ENCODE measurements around the gene TTLL11.

- TF ChIP-seq CTCF (conservative IDR thresholded peaks at IDR 0.05; ENCODE audit: low read length): no peak
- no peak for TF ChIP-seq EZH2phosphoT487 (IDR thresholded peaks at IDR 0.05; ENCODE audit: borderline replicate concordance)
Measured at GRCh38 chr9:121898856-121899255, 194.3 kb downstream of the TTLL11 start.

Data from Loucy (cell line).